ENCODE results near the gene SSX5. TPM values are rescaled to one million over a fixed set of nuclear protein-coding genes. Genes with fewer than 3 reads are reported as not detected.

The SSX5 gene
- total RNA-seq, 2 experiments from 2014 or later, result not detected

Other genes starting within 250 kb of the SSX5 start
- gene ZNF182, start 192.8 kb downstream of the SSX5 start, total RNA-seq, result 10 to 100 TPM; 12.2 to 12.3 TPM
- not detected for gene SPACA5, start 189.8 kb downstream of the SSX5 start, total RNA-seq
- gene ZNF630, start 125.2 kb downstream of the SSX5 start, total RNA-seq, result 1 to 10 TPM; 3.7 to 3.8 TPM
- not detected for gene SPACA5B, start 66.2 kb downstream of the SSX5 start, total RNA-seq
- gene SSX1, start 58.6 kb upstream of the SSX5 start, total RNA-seq, result not detected
- gene SSX3, start 159.9 kb upstream of the SSX5 start, total RNA-seq, result not detected
- gene SSX4, start 186.7 kb upstream of the SSX5 start, total RNA-seq, result not detected
- gene SSX4B, start 215.2 kb upstream of the SSX5 start, total RNA-seq, result not detected